Endothelial cell of umbilical vein (primary cell): Measurements from ENCODE around the gene SPSB3. TPM values are rescaled to one million over a fixed set of nuclear protein-coding genes. Genes with fewer than 3 reads are reported as not detected.

Source experiments
- BruUV-seq: library from RNA; stranded (reverse); fragments of 400-500 nt; replicated peaks from 2 replicates; lab custom pipeline; 2021; lab: Mats Ljungman, UMichigan
- CTCF ChIA-PET: fragments of 300-600, 350-600 bp; sonication (Branson Sonifier 250); formaldehyde crosslinking; loops from one replicate; lab custom pipeline; 2021; ENCODE audit warnings: antibody characterized with exemption, inconsistent platforms; lab: Charles Lee
- POLR2A ChIA-PET: fragments of 300-600, 350-600 bp; sonication (Branson Sonifier 250); formaldehyde crosslinking; loops from one replicate; lab custom pipeline; 2021; ENCODE audit warnings: antibody characterized with exemption, inconsistent platforms; lab: Charles Lee
- DNase-seq: peaks from one replicate; pipeline ENCODE4 v3.0.0-alpha.2; 2011; ENCODE audit warnings: low read depth, low spot score
- FAIRE-seq: peaks from 2 replicates; lab custom pipeline; 2011; peaks lifted over from hg19 to GRCh38; lab: Jason Lieb, UNC
- H2AFZ ChIP-seq: 2 replicates; pipeline ENCODE4 v1.6.0; 2012; ENCODE audit warnings: low read depth, low read length, control low read depth, inconsistent platforms
- H3K27ac ChIP-seq: 2 replicates; pipeline ENCODE4 v1.5.1; 2011; ENCODE audit warnings: low read depth, mild to moderate bottlenecking, control low read depth, low read length, moderate library complexity; ENCODE audit not compliant: insufficient read depth
- H3K27me3 ChIP-seq, 2 experiments: 2 replicates each; pipeline versions ENCODE4 v1.6.0 to v1.6.1; 2011; ENCODE audit warnings: low read length in 2 of 2, mixed read lengths in 1 of 2; ENCODE audit not compliant: control insufficient read depth in 2 of 2, insufficient read depth in 2 of 2
- H3K36me3 ChIP-seq, 2 experiments: 2 replicates in 1 of 2; 3 replicates in 1 of 2; pipeline ENCODE4 v1.5.1; 2011; ENCODE audit warnings: low read length in 2 of 2, mild to moderate bottlenecking in 1 of 2, moderate library complexity in 1 of 2; ENCODE audit not compliant: control insufficient read depth in 2 of 2, insufficient read depth in 2 of 2; ENCODE audit errors: extremely low read depth in 1 of 2
- H3K4me1 ChIP-seq: 3 replicates; pipeline ENCODE4 v1.5.1; 2011; ENCODE audit warnings: mild to moderate bottlenecking, low read length; ENCODE audit not compliant: control insufficient read depth, insufficient read depth; ENCODE audit errors: extremely low read depth
- H3K4me2 ChIP-seq: 2 replicates; pipeline ENCODE4 v1.6.1; 2011; ENCODE audit warnings: low read length, control low read depth, mixed read lengths; ENCODE audit not compliant: insufficient read depth
- H3K4me3 ChIP-seq, 3 experiments: fragments of 200-600 bp in 1 of 3; sonication (generic), shearing (Covaris generic) in 1 of 3; replicated peaks in 1 of 3; 2 replicates each; pipeline ENCODE4 v1.5.1; 2011 to 2016; ENCODE audit warnings: control low read depth in 3 of 3, low read length in 3 of 3, mild to moderate bottlenecking in 2 of 3, inconsistent platforms in 1 of 3, low read depth in 1 of 3, moderate library complexity in 1 of 3; ENCODE audit not compliant: insufficient read depth in 1 of 3
- H3K79me2 ChIP-seq: 2 replicates; pipeline ENCODE4 v1.6.0; 2012; ENCODE audit warnings: low read length, inconsistent platforms; ENCODE audit not compliant: control insufficient read depth, insufficient read depth
- H3K9ac ChIP-seq: replicated peaks from 2 replicates; pipeline ENCODE3; 2011; ENCODE audit warnings: low read length, control low read depth; ENCODE audit not compliant: insufficient read depth; ENCODE audit errors: extremely low read depth
- H3K9me1 ChIP-seq: replicated peaks from 3 replicates; pipeline ENCODE4 v1.6.0; 2011; ENCODE audit warnings: mild to moderate bottlenecking, low read length; ENCODE audit not compliant: control insufficient read depth, insufficient read depth; ENCODE audit errors: extremely low read depth
- H3K9me3 ChIP-seq: replicated peaks from 2 replicates; pipeline ENCODE4 v1.5.1; 2012; ENCODE audit warnings: low read length, inconsistent platforms; ENCODE audit not compliant: control insufficient read depth, insufficient read depth
- H4K20me1 ChIP-seq: replicated peaks from 2 replicates; pipeline ENCODE3; 2011; ENCODE audit warnings: mild to moderate bottlenecking, low read length; ENCODE audit not compliant: control insufficient read depth, insufficient read depth; ENCODE audit errors: extremely low read depth
- EZH2 ChIP-seq: IDR thresholded peaks from 2 replicates; pipeline ENCODE4 v1.6.1; 2012; ENCODE audit warnings: borderline replicate concordance, low read depth, mild to moderate bottlenecking, moderate library complexity, low read length, inconsistent platforms; ENCODE audit not compliant: severe bottlenecking
- FOS ChIP-seq: IDR thresholded peaks from 2 replicates; pipeline ENCODE4 v1.6.1; 2011; ENCODE audit warnings: mild to moderate bottlenecking, low read length, moderate library complexity, borderline replicate concordance; ENCODE audit not compliant: insufficient read depth
- GATA2 ChIP-seq: IDR thresholded peaks from 2 replicates; pipeline ENCODE4 v1.7.0; 2011; ENCODE audit warnings: low read depth, mild to moderate bottlenecking, moderate library complexity, mixed read lengths, low read length; ENCODE audit not compliant: insufficient read length, insufficient read depth
- JUN ChIP-seq: IDR thresholded peaks from 2 replicates; pipeline ENCODE4 v1.6.1; 2011; ENCODE audit warnings: borderline replicate concordance, low read depth; ENCODE audit not compliant: insufficient read length, insufficient read depth
- MYC ChIP-seq: IDR thresholded peaks from one replicate; pipeline ENCODE4 v1.6.1; 2011; ENCODE audit warnings: mild to moderate bottlenecking, low read depth, low read length
- POLR2A ChIP-seq: IDR thresholded peaks from 2 replicates; pipeline ENCODE4 v1.6.1; 2012; ENCODE audit warnings: low read depth, mild to moderate bottlenecking, control low read depth, low read length
- POLR2AphosphoS5 ChIP-seq: IDR thresholded peaks from 2 replicates; pipeline ENCODE4 v1.6.1; 2012; ENCODE audit warnings: low read depth, mild to moderate bottlenecking, control low read depth, low read length, moderate library complexity; ENCODE audit not compliant: insufficient read depth
- dilution Hi-C: fragments of 300-500 bp; cut with MboI; formaldehyde crosslinking; loops from one replicate; pipeline ENCODE4 v1.15.0; 2019; ENCODE audit warnings: low sequenced_read_pairs; ENCODE audit not compliant: extremely low pct_ligation_motif_present
- intact Hi-C: fragments of 100-400 bp; cut with micrococcal nuclease; formaldehyde crosslinking; loops from one replicate; pipeline ENCODE4 v1.10.0; 2022
- polyA plus RNA-seq, 4 experiments: library from polyadenylated mRNA; depleted of rRNA in 3 of 4; stranded (reverse) in 3 of 4; unstranded in 1 of 4; fragments of >200 nt; gene quantifications; 2 replicates each; pipeline versions ENCODE4 v1.2.1 to v1.2.3, GENCODE V29; 2011 to 2012; ENCODE audit warnings: missing spikeins in 1 of 4
- total RNA-seq: library from RNA; stranded (reverse); gene quantifications from 2 replicates; pipeline ENCODE4 v1.2.3, GENCODE V29; 2021
- TF ChIP-seq, protein P1 (sequence below): IDR thresholded peaks from 2 replicates; pipeline ENCODE4 v1.6.1; 2011; ENCODE audit not compliant: insufficient read depth, insufficient read length
- TF ChIP-seq, protein P2 (sequence below), 2 donors: IDR thresholded peaks; 1 replicate in 1 of 2; 2 replicates in 1 of 2; pipeline ENCODE4 v1.5.1; 2011; ENCODE audit warnings: low read length in 2 of 2, mild to moderate bottlenecking in 2 of 2, moderate library complexity in 2 of 2, control low read depth in 1 of 2, inconsistent platforms in 1 of 2, low read depth in 1 of 2; ENCODE audit not compliant: insufficient read depth in 1 of 2; ENCODE audit errors: extremely low read depth in 1 of 2

Gene SPSB3
- total and polyA plus RNA-seq, 2 donors (not counting 3 experiments of a cell fraction or from before 2014, with no cell fraction given), result 39.0 to 86.2 TPM

DNA sequence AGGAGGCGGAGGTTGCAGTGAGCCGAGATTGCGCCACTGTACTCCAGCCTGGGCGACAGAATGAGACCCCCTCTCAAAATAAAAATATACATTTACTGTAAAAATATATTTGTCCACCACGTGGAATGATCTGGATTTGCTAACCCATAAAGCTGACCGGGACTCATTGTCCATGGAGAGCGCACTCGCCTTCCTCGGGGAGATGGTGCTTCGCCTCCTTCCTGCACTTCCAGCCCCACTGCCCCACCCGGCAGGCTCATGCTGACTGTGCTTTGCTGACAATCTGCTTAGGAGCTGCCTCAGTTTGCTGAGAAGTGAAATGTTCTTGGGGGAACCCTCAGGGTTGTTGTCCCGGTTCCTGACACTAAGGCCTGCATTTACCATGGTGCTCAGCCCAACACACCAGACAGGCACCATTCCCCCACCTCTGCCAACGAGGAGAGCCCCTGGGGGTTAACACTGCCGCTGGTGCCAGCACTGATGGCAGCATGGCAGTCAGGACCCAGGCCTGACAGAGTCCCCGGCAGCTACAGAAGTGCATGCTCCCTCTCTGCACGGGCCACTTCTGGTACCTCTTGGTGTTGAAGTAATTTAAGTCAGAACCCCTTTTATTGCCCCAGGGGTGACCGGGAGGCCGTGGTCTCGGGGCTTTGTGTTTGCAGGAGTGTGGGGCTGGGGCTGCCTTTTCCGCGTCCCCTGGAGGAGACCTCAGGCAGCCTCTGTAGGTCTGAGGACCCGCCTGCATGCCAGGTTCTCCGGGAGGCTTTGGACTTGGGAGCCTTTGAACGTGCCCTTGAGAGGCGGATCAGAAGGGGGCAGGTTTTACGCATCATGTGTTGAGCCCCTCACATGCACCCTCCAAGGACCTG, 2.8 kb upstream of the SPSB3 start:
- Histone ChIP-seq H2AFZ (no peak overlapping the region), H3K9me3 (no peaks in the 10 kb centered on the region), H4K20me1 (no peaks in the 10 kb centered on the region), H3K27ac (no peak overlapping the region), H3K9ac (no peak overlapping the region), H3K36me3 (peaks cover 0 to 26% of the 10 kb centered on the region in 2 experiments), H3K9me1 (no peaks in the 10 kb centered on the region), H3K4me1 (peaks cover 14% of the 10 kb centered on the region), H3K27me3 (no peaks in the 10 kb centered on the region), H3K4me3 (no peak overlapping the region), H3K79me2 (peaks cover 25% of the 10 kb centered on the region), H3K4me2 (no peak overlapping the region)
- no peak for FAIRE-seq
- TF ChIP-seq FOS (no peak), JUN (no peak), POLR2AphosphoS5 (no peak), EZH2 (no peak), MYC (no peak), GATA2 (no peak), POLR2A (no peak)
- TF ChIP-seq, protein P1, sequence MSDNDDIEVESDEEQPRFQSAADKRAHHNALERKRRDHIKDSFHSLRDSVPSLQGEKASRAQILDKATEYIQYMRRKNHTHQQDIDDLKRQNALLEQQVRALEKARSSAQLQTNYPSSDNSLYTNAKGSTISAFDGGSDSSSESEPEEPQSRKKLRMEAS, result no peak
- TF ChIP-seq, protein P2, sequence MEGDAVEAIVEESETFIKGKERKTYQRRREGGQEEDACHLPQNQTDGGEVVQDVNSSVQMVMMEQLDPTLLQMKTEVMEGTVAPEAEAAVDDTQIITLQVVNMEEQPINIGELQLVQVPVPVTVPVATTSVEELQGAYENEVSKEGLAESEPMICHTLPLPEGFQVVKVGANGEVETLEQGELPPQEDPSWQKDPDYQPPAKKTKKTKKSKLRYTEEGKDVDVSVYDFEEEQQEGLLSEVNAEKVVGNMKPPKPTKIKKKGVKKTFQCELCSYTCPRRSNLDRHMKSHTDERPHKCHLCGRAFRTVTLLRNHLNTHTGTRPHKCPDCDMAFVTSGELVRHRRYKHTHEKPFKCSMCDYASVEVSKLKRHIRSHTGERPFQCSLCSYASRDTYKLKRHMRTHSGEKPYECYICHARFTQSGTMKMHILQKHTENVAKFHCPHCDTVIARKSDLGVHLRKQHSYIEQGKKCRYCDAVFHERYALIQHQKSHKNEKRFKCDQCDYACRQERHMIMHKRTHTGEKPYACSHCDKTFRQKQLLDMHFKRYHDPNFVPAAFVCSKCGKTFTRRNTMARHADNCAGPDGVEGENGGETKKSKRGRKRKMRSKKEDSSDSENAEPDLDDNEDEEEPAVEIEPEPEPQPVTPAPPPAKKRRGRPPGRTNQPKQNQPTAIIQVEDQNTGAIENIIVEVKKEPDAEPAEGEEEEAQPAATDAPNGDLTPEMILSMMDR (IDR thresholded peaks at IDR 0.05; ENCODE audit: extremely low read depth in 1 of 2, insufficient read depth in 1 of 2, low read depth in 1 of 2, low read length in 2 of 2), result no peak
- POLR2A ChIA-PET, result no interaction called here
- no peak for DNase-seq
- no TSS peak for BruUV-seq
- dilution Hi-C loops, result no loop called here
- intact Hi-C loops, result loop anchor here (5.0 to 10.0 kb wide), 2 partner anchors 363 to 480 kb away; partner anchors contain the start of genes UBE2I and UQCC4
- CTCF ChIA-PET, result no interaction called here
